RPMI8226 (cell line): ENCODE measurements around the gene SH3RF3.

ENCODE experiments used
- DNase-seq: peaks from one replicate; pipeline ENCODE4 v3.0.0-alpha.2; 2015

SH3RF3 gene

GRCh38 chr2:109423556-109424359, 294.8 kb downstream of the SH3RF3 start:
- no peak for DNase-seq

- no peak for DNase-seq
These were observed 296.4 kb downstream of the SH3RF3 start for GRCh38 chr2:109425411-109425810.

- no peak for DNase-seq
These were observed 298.7 kb downstream of the SH3RF3 start for GRCh38 chr2:109427661-109428091.

- DNase-seq: no peak
These were observed 299.3 kb downstream of the SH3RF3 start for GRCh38 chr2:109428281-109428680.

GRCh38 chr2:109428841-109429566, 300.0 kb downstream of the SH3RF3 start:
- DNase-seq: no peak

- DNase-seq: no peak
These were observed 300.7 kb downstream of the SH3RF3 start for GRCh38 chr2:109429567-109430328.

GRCh38 chr2:109430329-109430636, 301.3 kb downstream of the SH3RF3 start:
- no peak for DNase-seq

- DNase-seq: no peak
These were observed 303.4 kb downstream of the SH3RF3 start for GRCh38 chr2:109432421-109432820.

- no peak for DNase-seq
These were observed 304.5 kb downstream of the SH3RF3 start for GRCh38 chr2:109433486-109433885.

GRCh38 chr2:109433926-109434325, 304.9 kb downstream of the SH3RF3 start:
- DNase-seq: no peak

- DNase-seq: no peak
These were observed 305.3 kb downstream of the SH3RF3 start for GRCh38 chr2:109434351-109434750.

GRCh38 chr2:109435066-109435690, 306.2 kb downstream of the SH3RF3 start:
- DNase-seq: no peak

GRCh38 chr2:109435901-109436598, 307.0 kb downstream of the SH3RF3 start:
- DNase-seq: no peak

- no peak for DNase-seq
These were observed 307.7 kb downstream of the SH3RF3 start for GRCh38 chr2:109436610-109437225.

GRCh38 chr2:109437325-109438090, 308.5 kb downstream of the SH3RF3 start:
- no peak for DNase-seq

GRCh38 chr2:109438146-109438545, 309.1 kb downstream of the SH3RF3 start:
- DNase-seq: no peak

GRCh38 chr2:109438773-109439389, 309.9 kb downstream of the SH3RF3 start:
- DNase-seq: no peak

- no peak for DNase-seq
These were observed 310.4 kb downstream of the SH3RF3 start for GRCh38 chr2:109439390-109439786.

GRCh38 chr2:109439986-109440385, 311.0 kb downstream of the SH3RF3 start:
- DNase-seq: no peak

GRCh38 chr2:109440499-109441156, 311.6 kb downstream of the SH3RF3 start:
- no peak for DNase-seq
